ENCODE measurements around the gene MGLL.

The MGLL gene

DNA sequence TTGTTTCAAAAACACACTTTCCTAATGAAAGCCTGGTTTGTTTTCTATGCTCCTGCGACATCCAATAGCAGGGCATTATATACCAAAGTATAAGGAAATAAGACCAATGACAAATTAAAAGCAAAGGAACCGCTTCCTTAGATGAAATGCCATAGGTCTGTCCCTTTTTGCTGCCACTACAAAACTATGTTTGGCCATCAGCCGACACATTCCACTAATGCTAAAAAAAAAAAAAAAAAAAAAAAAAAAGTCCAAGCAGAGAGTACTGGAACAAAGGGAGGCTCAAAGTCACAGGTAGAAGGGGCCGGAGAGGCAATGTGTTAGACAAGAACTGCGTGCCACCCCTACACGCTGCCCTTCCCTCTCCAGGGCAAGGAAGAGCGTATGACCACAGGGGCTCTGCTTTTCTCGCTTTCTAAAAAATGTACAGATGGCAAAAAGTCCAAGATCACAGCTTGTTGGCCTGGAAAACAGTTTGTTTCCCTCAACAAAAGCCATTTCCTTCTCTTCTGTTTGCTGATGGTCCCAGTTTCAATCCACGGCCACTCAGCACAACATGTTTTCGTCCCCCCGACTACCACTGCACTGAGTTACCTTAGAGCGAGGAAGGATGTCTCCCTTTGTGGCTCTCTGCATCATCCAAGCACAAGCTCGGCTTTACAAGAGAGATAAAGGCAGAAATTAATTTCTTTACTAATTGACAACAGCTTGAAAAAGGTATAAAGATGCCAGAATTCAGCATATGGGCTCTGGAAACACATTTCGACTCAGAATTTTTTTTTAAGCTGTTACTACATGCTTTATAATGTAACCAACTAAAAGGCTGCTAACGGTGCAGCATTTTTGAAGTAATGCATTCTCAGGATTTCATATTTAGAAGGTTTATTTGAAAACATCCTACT is 78.7 kb downstream of the MGLL start:
- TF ChIP-seq CTCF (IDR thresholded peaks at IDR 0.05): no peak
- Histone ChIP-seq H3K27ac (no peak overlapping the region), H3K9me3 (no peaks in the 10 kb centered on the region), H3K27me3 (no peaks in the 10 kb centered on the region), H3K36me3 (peaks cover 5% of the 10 kb centered on the region), H3K4me3 (ENCODE audit: low read depth in 1 of 2, low read length in 1 of 2) (no peak overlapping the region), H3K4me1 (ENCODE audit: control insufficient read depth in 1 of 2, insufficient read depth in 1 of 2, low read depth in 1 of 2, low read length in 1 of 2) (no peaks in the 10 kb centered on the region)

DNA sequence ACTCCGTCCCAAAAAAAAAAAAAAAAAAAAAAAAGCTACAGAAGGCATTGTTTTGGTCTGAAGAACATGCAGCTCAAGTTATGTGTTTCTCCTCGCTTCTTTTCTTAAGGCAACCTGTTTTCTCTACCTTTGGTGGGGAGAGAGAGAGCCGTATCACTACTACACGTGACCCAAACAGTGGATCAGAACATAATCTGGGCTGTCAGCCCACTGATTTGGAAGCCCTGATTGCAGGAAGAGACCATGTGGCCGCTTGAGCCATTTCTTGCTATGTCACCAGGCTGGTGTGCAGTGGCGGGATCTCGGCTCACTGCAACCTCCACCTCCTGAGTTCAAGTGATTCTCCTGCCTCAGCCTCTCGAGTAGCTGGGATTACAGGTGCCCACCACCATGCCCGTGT is 79.7 kb downstream of the MGLL start:
- Histone ChIP-seq H3K4me1 (ENCODE audit: control insufficient read depth in 1 of 2, insufficient read depth in 1 of 2, low read depth in 1 of 2, low read length in 1 of 2) (no peaks in the 10 kb centered on the region), H3K27me3 (no peaks in the 10 kb centered on the region), H3K36me3 (peaks cover 5% of the 10 kb centered on the region), H3K4me3 (ENCODE audit: low read depth in 1 of 2, low read length in 1 of 2) (no peak overlapping the region), H3K27ac (no peak overlapping the region), H3K9me3 (no peaks in the 10 kb centered on the region)
- TF ChIP-seq CTCF (IDR thresholded peaks at IDR 0.05): no peak

DNA sequence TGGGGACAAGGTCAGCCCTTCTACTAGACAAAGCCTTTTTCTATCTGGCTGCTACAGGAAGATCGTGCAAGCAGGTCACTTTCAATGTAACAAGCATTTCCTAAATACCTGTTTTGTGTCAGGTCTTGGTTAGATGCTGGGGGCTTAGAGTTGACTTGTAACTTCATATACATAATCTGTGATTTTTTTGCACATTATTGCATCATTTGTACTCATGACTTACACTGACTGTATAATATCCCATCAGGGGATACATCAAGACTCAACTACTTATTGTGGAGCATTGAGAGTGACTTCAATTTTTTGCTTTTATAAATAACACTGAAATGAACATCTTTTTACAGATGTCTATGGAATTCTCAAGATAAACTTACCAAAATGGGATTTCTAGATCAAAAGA is 80.6 kb downstream of the MGLL start:
- H3K4me1 ChIP-seq (ENCODE audit: control insufficient read depth in 1 of 2, insufficient read depth in 1 of 2, low read depth in 1 of 2, low read length in 1 of 2): peaks cover 0 to 6% of the 10 kb centered on the region in 2 experiments
- H3K27me3 ChIP-seq: no peaks in the 10 kb centered on the region
- H3K9me3 ChIP-seq: no peaks in the 10 kb centered on the region
- peaks cover 5% of the 10 kb centered on the region for H3K36me3 ChIP-seq
- no peak overlapping the region for H3K4me3 ChIP-seq (ENCODE audit: low read depth in 1 of 2, low read length in 1 of 2)
- no peak overlapping the region for H3K27ac ChIP-seq
- no peak for TF ChIP-seq CTCF (IDR thresholded peaks at IDR 0.05)

DNA sequence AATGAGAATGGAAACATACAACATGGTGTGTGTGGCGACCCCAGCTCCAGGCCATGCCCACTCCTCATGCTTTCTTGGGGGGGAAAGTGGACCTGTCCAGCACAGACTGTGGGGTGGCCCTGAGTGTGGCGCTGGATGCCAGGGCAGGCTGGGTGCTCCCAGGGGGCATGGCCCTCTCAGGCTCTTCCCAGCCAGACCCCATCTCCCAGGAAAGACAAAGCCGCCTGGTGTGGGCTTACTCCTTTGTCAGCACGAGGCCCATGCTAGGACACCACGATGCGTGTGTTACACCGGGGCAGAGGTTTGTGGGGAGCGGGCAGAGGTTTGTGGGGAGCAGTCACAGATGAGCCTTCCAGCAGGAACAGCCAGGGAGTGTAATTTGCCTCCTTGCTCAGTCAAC is 81.1 kb downstream of the MGLL start:
- TF ChIP-seq CTCF (IDR thresholded peaks at IDR 0.05): no peak
- H3K9me3 ChIP-seq: no peaks in the 10 kb centered on the region
- H3K27ac ChIP-seq: no peak overlapping the region
- peaks cover 0 to 6% of the 10 kb centered on the region in 2 experiments for H3K4me1 ChIP-seq (ENCODE audit: control insufficient read depth in 1 of 2, insufficient read depth in 1 of 2, low read depth in 1 of 2, low read length in 1 of 2)
- no peak overlapping the region for H3K4me3 ChIP-seq (ENCODE audit: low read depth in 1 of 2, low read length in 1 of 2)
- H3K36me3 ChIP-seq: peaks cover 5% of the 10 kb centered on the region
- H3K27me3 ChIP-seq: no peaks in the 10 kb centered on the region

DNA sequence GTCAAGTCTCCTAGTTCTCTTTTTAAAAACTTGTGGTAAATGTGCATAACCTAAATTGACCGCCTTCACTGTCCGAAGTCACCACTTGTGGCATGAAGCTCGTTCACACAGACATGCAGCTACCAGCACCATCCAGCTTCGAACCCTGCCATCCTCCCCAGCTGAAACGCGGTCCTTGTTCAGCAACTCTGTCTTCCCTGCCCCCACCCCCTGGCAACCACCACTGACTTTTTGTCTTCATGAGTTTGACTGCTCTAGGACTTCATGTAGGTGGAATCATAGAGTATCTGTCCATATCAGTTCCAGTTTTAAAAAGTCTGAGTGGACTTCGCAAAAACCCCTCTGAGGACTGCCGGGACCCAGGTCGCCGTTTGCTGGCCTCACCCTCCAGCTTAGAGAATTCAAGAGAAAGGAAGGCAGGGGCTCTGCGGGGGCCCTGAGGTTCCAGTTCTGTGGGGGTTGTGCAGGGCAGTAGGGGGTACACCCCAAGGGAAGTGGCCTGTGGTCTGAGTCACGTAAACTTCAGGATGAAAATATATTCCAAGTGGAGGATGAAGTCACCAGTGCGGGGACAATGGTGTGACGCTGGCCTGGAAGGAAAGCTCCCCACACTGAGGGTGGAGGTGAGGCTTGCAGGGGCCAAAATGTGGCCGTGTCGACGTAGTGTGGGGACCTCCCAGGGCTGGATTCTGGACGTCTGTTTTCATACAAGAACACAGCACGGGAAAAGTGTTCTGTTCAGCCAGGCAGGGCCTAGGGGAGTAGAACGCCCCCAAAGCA is 82.0 kb downstream of the MGLL start:
- Histone ChIP-seq H3K27me3 (no peaks in the 10 kb centered on the region), H3K9me3 (no peaks in the 10 kb centered on the region), H3K36me3 (peaks cover 5% of the 10 kb centered on the region), H3K4me3 (ENCODE audit: low read depth in 1 of 2, low read length in 1 of 2) (no peak overlapping the region), H3K27ac (no peak overlapping the region), H3K4me1 (ENCODE audit: control insufficient read depth in 1 of 2, insufficient read depth in 1 of 2, low read depth in 1 of 2, low read length in 1 of 2) (peaks cover 0 to 6% of the 10 kb centered on the region in 2 experiments)
- no peak for TF ChIP-seq CTCF (IDR thresholded peaks at IDR 0.05)
